GM18909 (cell line): ENCODE measurements around the gene USE1.

Experiments used
- ATAC-seq: cut with Tn5 transposase; IDR thresholded peaks from one replicate; pipeline ENCODE4 v1.9.1; 2021; ENCODE audit warnings: mild to moderate bottlenecking; ENCODE audit not compliant: unreplicated experiment, poor library complexity

The USE1 gene

DNA sequence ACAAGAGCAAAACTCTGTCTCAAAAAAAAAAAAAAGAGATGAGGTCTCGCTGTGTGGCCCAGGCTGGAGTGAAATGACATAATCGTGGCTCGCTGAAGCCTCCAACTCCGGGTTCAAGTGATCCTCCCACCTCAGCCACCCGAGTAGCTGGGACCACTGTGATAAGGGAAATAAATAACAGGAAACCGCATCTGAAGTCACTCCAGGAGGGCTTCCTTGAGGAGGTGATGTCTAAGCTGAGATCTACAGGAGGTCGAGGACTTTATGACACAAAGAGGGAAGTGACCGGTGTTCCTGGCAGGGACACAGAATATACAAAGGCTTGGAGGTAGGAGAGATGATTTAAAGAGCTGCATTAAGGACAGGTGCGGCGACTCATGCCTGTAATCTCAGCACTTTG lies 39.5 kb downstream of the USE1 start:
- no peak for ATAC-seq

- ATAC-seq, result no peak
Observed at GRCh38 chr19:17255150-17255621, 40.0 kb downstream of the USE1 start.

GRCh38 chr19:17256130-17256529 lies 41.0 kb downstream of the USE1 start:
- ATAC-seq, result no peak

- no peak for ATAC-seq
Observed at GRCh38 chr19:17259118-17259780, 44.1 kb downstream of the USE1 start.

DNA sequence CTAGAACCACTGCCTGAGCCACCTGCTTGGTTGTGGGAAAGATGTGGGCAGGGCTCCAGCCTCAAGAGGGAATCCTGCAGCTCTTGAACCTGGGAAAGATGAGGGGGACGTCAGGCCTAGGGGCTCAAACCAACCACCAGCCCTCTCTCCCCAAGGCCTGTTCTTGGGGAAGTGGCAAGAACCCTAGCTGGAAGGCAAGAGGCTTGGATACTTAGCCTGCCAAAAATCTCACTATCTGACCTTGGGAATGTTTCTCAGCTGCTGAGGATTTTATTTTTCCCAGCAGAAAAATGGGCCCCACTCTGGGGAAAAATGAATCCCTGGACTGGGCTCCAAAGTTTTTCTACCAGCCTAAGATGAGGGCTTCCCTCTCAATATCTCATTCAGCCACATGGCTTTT lies 44.8 kb downstream of the USE1 start:
- ATAC-seq, result no peak

GRCh38 chr19:17260842-17261325 lies 45.7 kb downstream of the USE1 start:
- peak; percentile 77 for ATAC-seq

DNA sequence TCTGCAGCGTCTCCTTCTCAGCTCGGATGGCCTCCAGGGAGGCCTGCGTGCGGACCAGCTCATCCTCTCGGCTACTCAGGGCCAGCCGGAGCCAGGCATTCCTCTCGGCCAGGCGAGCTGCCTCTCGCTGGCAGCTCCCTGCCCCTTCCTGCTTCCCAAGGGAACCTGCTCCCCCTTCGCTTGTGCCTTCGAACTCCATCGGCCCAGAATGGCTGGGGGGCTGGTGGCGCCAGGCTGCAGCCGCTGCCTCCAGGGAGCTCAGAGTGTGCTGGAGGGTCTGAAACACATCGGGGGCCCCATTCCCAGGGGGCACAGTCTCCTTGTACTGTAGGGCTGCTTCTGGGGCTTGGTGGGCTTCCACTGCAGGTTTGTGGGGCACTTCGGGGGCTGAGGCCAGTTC lies 47.4 kb downstream of the USE1 start:
- ATAC-seq, result no peak

DNA sequence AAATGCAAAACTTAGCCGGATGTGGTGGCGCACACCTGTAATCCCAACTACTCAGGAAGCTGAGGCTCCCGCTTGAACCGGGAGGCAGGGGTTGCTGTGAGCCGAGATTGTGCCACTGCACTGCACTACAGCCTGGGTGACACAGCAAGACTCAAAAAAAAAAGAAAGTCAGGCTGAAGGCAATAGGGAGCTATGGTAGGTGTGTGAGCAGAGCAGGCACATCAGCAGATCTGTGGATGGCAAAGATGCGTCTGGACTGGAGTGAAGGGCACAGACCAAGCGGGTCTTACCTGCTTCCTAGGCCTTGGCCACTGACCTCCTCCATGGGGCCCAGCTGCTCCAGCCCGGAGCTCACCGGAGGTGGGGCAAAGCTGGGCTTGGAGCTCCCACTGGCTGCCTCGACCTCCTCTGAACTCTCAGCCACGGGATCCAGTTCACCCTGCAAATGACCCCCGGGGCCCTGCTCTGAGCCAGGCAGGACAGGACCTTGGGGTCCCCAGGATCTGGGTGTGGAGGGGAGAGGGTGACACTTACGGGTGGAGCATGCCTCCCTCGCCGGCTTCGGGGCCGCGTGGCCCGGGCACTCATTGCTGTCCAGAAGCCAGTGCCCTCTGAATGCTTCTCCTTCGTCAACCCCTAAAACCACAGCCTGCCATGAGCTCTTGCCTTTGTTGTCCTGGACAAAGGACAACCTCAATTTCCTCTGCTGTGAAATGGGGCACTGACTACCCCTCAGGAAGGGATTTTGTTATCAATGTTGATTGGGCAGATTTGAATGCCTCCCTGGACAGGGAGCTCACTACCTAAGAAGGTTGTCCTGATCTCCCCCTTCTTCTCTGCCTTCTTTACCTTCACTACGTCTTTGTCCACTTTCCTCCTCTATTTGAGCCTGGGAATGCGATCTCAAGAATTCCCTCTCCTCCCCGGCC lies 48.8 kb downstream of the USE1 start:
- ATAC-seq, result no peak

- no peak for ATAC-seq
Observed at GRCh38 chr19:17264641-17264979, 49.5 kb downstream of the USE1 start, which contains the start of gene USHBP1. Gene USHBP1, minus strand, starts transcription at chr19:17264745. Its CDS starts 446 bp downstream, at chr19:17264299.

DNA sequence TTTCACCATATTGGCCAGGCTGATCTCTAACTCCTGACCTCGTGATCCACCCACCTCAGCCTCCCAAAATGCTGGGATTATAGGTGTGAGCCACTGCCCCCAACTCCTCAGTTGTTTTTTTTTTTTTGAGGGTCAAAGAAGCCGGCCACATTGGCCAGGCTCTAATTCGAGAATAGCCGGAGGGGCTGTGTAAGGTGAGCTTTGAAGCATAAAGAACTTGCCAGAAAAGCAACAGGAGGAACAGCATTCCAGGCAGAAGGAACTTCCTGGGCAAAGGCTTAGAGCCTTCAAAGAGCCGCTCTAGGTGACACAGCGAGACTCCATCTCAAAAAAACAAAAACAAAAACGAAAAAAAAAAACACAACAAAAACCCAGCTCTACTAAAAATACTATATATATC lies 50.9 kb downstream of the USE1 start:
- ATAC-seq, result no peak

GRCh38 chr19:17266589-17266974 lies 51.4 kb downstream of the USE1 start:
- peak; percentile 28 for ATAC-seq

- ATAC-seq, result peak; percentile 90
Observed at GRCh38 chr19:17266975-17267788, 52.0 kb downstream of the USE1 start, which contains the start of gene BABAM1. Gene BABAM1, plus strand, starts transcription at chr19:17267443. Its CDS starts 1,364 bp downstream, at chr19:17268807.

DNA sequence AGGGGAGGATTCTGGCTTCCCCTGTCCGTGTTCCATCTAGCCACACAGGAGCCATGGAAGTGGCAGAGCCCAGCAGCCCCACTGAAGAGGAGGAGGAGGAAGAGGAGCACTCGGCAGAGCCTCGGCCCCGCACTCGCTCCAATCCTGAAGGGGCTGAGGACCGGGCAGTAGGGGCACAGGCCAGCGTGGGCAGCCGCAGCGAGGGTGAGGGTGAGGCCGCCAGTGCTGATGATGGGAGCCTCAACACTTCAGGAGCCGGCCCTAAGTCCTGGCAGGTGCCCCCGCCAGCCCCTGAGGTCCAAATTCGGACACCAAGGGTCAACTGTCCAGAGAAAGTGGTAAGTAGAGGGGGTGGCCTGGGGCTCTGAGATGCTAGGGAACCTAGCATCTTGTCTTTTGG lies 53.6 kb downstream of the USE1 start:
- ATAC-seq, result no peak
